CD4-positive, CD25-positive, alpha-beta regulatory T cell (primary cell): ENCODE data around the gene PAM. TPM values are rescaled to one million over a fixed set of nuclear protein-coding genes. Genes with fewer than 3 reads are reported as not detected.

Source experiments
- ATAC-seq, 2 donors: fragments of 150-1000 bp; cut with Tn5 transposase; one replicate each; pipeline ENCODE4 v1.10.0; 2021; ENCODE audit warnings: low read depth in 2 of 2, moderate number of reproducible peaks in 2 of 2, moderate library complexity in 1 of 2
- DNase-seq, 3 donors: peaks; one replicate each; pipeline versions ENCODE4 v3.0.0 to v3.0.0-alpha.2; 2012 to 2022; ENCODE audit warnings: mixed read lengths in 1 of 3
- H3K27ac ChIP-seq: one replicate; pipeline ENCODE4 v1.7.0; 2013; ENCODE audit warnings: mild to moderate bottlenecking, low read length; ENCODE audit not compliant: insufficient read depth, poor library complexity, severe bottlenecking
- H3K27me3 ChIP-seq: one replicate; pipeline ENCODE4 v1.7.0; 2013; ENCODE audit warnings: low read length; ENCODE audit not compliant: control insufficient read depth, insufficient read depth
- H3K36me3 ChIP-seq: one replicate; pipeline ENCODE4 v1.7.0; 2013; ENCODE audit warnings: mild to moderate bottlenecking, low read length, moderate library complexity; ENCODE audit not compliant: control insufficient read depth, insufficient read depth
- H3K4me1 ChIP-seq: 2 replicates; pipeline ENCODE4 v1.7.0; 2013; ENCODE audit warnings: mild to moderate bottlenecking, low read length; ENCODE audit not compliant: insufficient read depth, control insufficient read depth, poor library complexity, severe bottlenecking
- H3K4me3 ChIP-seq: one replicate; pipeline ENCODE4 v1.7.0; 2013; ENCODE audit warnings: low read depth, mild to moderate bottlenecking, low read length, moderate library complexity
- H3K9me3 ChIP-seq, 2 experiments: 1 replicate in 1 of 2; 2 replicates in 1 of 2; pipeline ENCODE4 v1.7.0; 2013; ENCODE audit warnings: low read length in 2 of 2, mild to moderate bottlenecking in 1 of 2, moderate library complexity in 1 of 2; ENCODE audit not compliant: control insufficient read depth in 2 of 2
- H3K27ac Mint-ChIP-seq, 3 donors: one replicate each; pipeline ENCODE4 v1.8.0; 2020 to 2022; ENCODE audit warnings: mild to moderate bottlenecking in 3 of 3, mixed read lengths in 3 of 3, moderate library complexity in 2 of 3
- H3K27me3 Mint-ChIP-seq: one replicate; pipeline ENCODE4 v1.8.0; 2022; ENCODE audit warnings: mild to moderate bottlenecking, mixed read lengths
- H3K36me3 Mint-ChIP-seq: one replicate; pipeline ENCODE4 v1.8.0; 2020; ENCODE audit warnings: mixed read lengths
- H3K4me1 Mint-ChIP-seq, 4 donors: one replicate each; pipeline ENCODE4 v1.8.0; 2020 to 2022; ENCODE audit warnings: mixed read lengths in 4 of 4, mild to moderate bottlenecking in 1 of 4
- H3K4me3 Mint-ChIP-seq, 4 donors: one replicate each; pipeline ENCODE4 v1.8.0; 2020 to 2022; ENCODE audit warnings: mild to moderate bottlenecking in 4 of 4, mixed read lengths in 4 of 4, moderate library complexity in 3 of 4
- H3K9me3 Mint-ChIP-seq, 7 donors: one replicate each; pipeline ENCODE4 v1.8.0; 2020 to 2022; ENCODE audit warnings: mixed read lengths in 7 of 7, mild to moderate bottlenecking in 3 of 7, moderate library complexity in 2 of 7
- polyA plus RNA-seq, 4 donors: library from polyadenylated mRNA; unstranded; fragments of 300-500 nt; fragmentation: Illumina TruSeq; gene quantifications; one replicate each; pipeline ENCODE4 v1.2.3, GENCODE V29; 2021
- total RNA-seq: library from RNA; stranded (reverse); gene quantifications from one replicate; pipeline ENCODE4 v1.2.3, GENCODE V29; 2022

Gene PAM
- total and polyA plus RNA-seq, 5 donors from 2014 or later = 22.9 to 60.0 (median 34.7) TPM

- peak overlapping the region; percentile 90 for H3K4me3 ChIP-seq
Observed at GRCh38 chr5:102763734-102764133, 8.6 kb downstream of the PAM start.

GRCh38 chr5:102764381-102765004 lies 9.4 kb downstream of the PAM start:
- peak in 1 of 3 donors; percentile 46 for DNase-seq
- no peaks in the 10 kb centered on the region for H3K9me3 ChIP-seq
- peak overlapping the region; percentile 35 for H3K4me3 ChIP-seq
- Mint-ChIP-seq H3K4me1 (peaks cover 41 to 72% (median 60%) of the 10 kb centered on the region in 4 donors), H3K9me3 (no peaks in the 10 kb centered on the region), H3K36me3 (no peaks in the 10 kb centered on the region), H3K27ac (peak overlapping the region; percentile 0 to 52 (median 52)), H3K27me3 (no peaks in the 10 kb centered on the region), H3K4me3 (peak overlapping the region; percentile 0 to 40 (median 12))
- H3K4me1 ChIP-seq = peaks cover 70% of the 10 kb centered on the region
- H3K36me3 ChIP-seq = no peaks in the 10 kb centered on the region
- no peaks in the 10 kb centered on the region for H3K27me3 ChIP-seq
- no peak for ATAC-seq
- H3K27ac ChIP-seq = peak overlapping the region; percentile 43

More at GRCh38 chr5:102763734-102764133, 8.6 kb downstream of the PAM start:
- H3K4me3 Mint-ChIP-seq = peak overlapping the region in 3 of 4 donors; percentile 0 to 78 (median 2)
- H3K27me3 ChIP-seq = no peaks in the 10 kb centered on the region
- H3K9me3 Mint-ChIP-seq = no peaks in the 10 kb centered on the region
- H3K9me3 ChIP-seq = no peaks in the 10 kb centered on the region
- DNase-seq = no peak
- no peak for ATAC-seq
- peak overlapping the region in 2 of 3 donors; percentile 1 to 33 for H3K27ac Mint-ChIP-seq
- no peaks in the 10 kb centered on the region for H3K36me3 Mint-ChIP-seq
- peaks cover 70% of the 10 kb centered on the region for H3K4me1 ChIP-seq
- H3K27ac ChIP-seq = peak overlapping the region; percentile 68
- H3K27me3 Mint-ChIP-seq = no peaks in the 10 kb centered on the region
- H3K4me1 Mint-ChIP-seq = peaks cover 41 to 76% (median 64%) of the 10 kb centered on the region in 4 donors
- no peaks in the 10 kb centered on the region for H3K36me3 ChIP-seq

- H3K27ac Mint-ChIP-seq = peak overlapping the region in 1 of 3 donors; percentile 52
- H3K9me3 Mint-ChIP-seq = no peaks in the 10 kb centered on the region
- ATAC-seq = no peak
- Histone ChIP-seq H3K4me3 (peak overlapping the region; percentile 47), H3K27me3 (no peaks in the 10 kb centered on the region), H3K4me1 (peaks cover 63% of the 10 kb centered on the region), H3K27ac (peak overlapping the region; percentile 43), H3K36me3 (no peaks in the 10 kb centered on the region), H3K9me3 (no peaks in the 10 kb centered on the region)
- peak overlapping the region in 3 of 4 donors; percentile 6 to 40 (median 18) for H3K4me3 Mint-ChIP-seq
- H3K27me3 Mint-ChIP-seq = no peaks in the 10 kb centered on the region
- no peaks in the 10 kb centered on the region for H3K36me3 Mint-ChIP-seq
- peak in 1 of 3 donors; percentile 38 for DNase-seq
- peaks cover 41 to 67% (median 53%) of the 10 kb centered on the region in 4 donors for H3K4me1 Mint-ChIP-seq
Observed at GRCh38 chr5:102765350-102765749, 10.2 kb downstream of the PAM start.

GRCh38 chr5:102766295-102767090 lies 11.4 kb downstream of the PAM start:
- Mint-ChIP-seq H3K36me3 (no peaks in the 10 kb centered on the region), H3K27me3 (no peaks in the 10 kb centered on the region), H3K4me3 (no peak overlapping the region), H3K4me1 (peaks cover 47 to 66% (median 55%) of the 10 kb centered on the region in 4 donors), H3K9me3 (no peaks in the 10 kb centered on the region), H3K27ac (peak overlapping the region in 1 of 3 donors; percentile 28)
- ATAC-seq (no peak), DNase-seq (no peak)
- H3K9me3 ChIP-seq = no peaks in the 10 kb centered on the region
- H3K4me3 ChIP-seq = no peak overlapping the region
- H3K27ac ChIP-seq = no peak overlapping the region
- no peaks in the 10 kb centered on the region for H3K36me3 ChIP-seq
- no peaks in the 10 kb centered on the region for H3K27me3 ChIP-seq
- H3K4me1 ChIP-seq = peaks cover 55% of the 10 kb centered on the region

- Mint-ChIP-seq H3K27me3 (no peaks in the 10 kb centered on the region), H3K4me1 (peaks cover 43 to 64% (median 54%) of the 10 kb centered on the region in 4 donors), H3K9me3 (no peaks in the 10 kb centered on the region), H3K27ac (no peak overlapping the region), H3K36me3 (no peaks in the 10 kb centered on the region), H3K4me3 (no peak overlapping the region)
- Histone ChIP-seq H3K9me3 (no peaks in the 10 kb centered on the region), H3K4me3 (no peak overlapping the region), H3K36me3 (no peaks in the 10 kb centered on the region), H3K27me3 (no peaks in the 10 kb centered on the region), H3K27ac (no peak overlapping the region), H3K4me1 (peaks cover 51% of the 10 kb centered on the region)
- DNase-seq (peak in 1 of 3 donors; percentile 23), ATAC-seq (no peak)
Observed at GRCh38 chr5:102767862-102768261, 12.8 kb downstream of the PAM start.

GRCh38 chr5:102770803-102771202 lies 15.7 kb downstream of the PAM start:
- H3K4me1 ChIP-seq = peaks cover 27% of the 10 kb centered on the region
- H3K27me3 Mint-ChIP-seq = no peaks in the 10 kb centered on the region
- H3K27me3 ChIP-seq = no peaks in the 10 kb centered on the region
- H3K9me3 Mint-ChIP-seq = peaks cover 0 to 2% (median 0%) of the 10 kb centered on the region in 7 donors
- no peaks in the 10 kb centered on the region for H3K36me3 Mint-ChIP-seq
- H3K27ac Mint-ChIP-seq = peak overlapping the region in 1 of 3 donors; percentile 89
- H3K27ac ChIP-seq = no peak overlapping the region
- no peak for DNase-seq
- no peak for ATAC-seq
- H3K4me1 Mint-ChIP-seq = peaks cover 21 to 46% (median 40%) of the 10 kb centered on the region in 4 donors
- no peaks in the 10 kb centered on the region for H3K9me3 ChIP-seq
- H3K4me3 ChIP-seq = no peak overlapping the region
- H3K4me3 Mint-ChIP-seq = no peak overlapping the region
- no peaks in the 10 kb centered on the region for H3K36me3 ChIP-seq

GRCh38 chr5:102771435-102771834 lies 16.3 kb downstream of the PAM start:
- H3K36me3 Mint-ChIP-seq = no peaks in the 10 kb centered on the region
- H3K27me3 Mint-ChIP-seq = no peaks in the 10 kb centered on the region
- Histone ChIP-seq H3K27ac (no peak overlapping the region), H3K27me3 (no peaks in the 10 kb centered on the region), H3K4me1 (peaks cover 25% of the 10 kb centered on the region), H3K4me3 (no peak overlapping the region), H3K36me3 (no peaks in the 10 kb centered on the region), H3K9me3 (no peaks in the 10 kb centered on the region)
- DNase-seq = no peak
- H3K27ac Mint-ChIP-seq = peak overlapping the region in 2 of 3 donors; percentile 47 to 89
- ATAC-seq = no peak
- peak overlapping the region in 1 of 4 donors; percentile 23 for H3K4me3 Mint-ChIP-seq
- H3K9me3 Mint-ChIP-seq = peaks cover 0 to 4% (median 0%) of the 10 kb centered on the region in 7 donors
- peaks cover 28 to 53% (median 43%) of the 10 kb centered on the region in 4 donors for H3K4me1 Mint-ChIP-seq
